ENCODE results near the gene HOXD8. TPM values are rescaled to one million over a fixed set of nuclear protein-coding genes. Genes with fewer than 3 reads are reported as not detected.

HOXD8 gene
- total and polyA plus RNA-seq, 9 donors: 29.2 to 50.6 (median 36.2) TPM

DNA sequence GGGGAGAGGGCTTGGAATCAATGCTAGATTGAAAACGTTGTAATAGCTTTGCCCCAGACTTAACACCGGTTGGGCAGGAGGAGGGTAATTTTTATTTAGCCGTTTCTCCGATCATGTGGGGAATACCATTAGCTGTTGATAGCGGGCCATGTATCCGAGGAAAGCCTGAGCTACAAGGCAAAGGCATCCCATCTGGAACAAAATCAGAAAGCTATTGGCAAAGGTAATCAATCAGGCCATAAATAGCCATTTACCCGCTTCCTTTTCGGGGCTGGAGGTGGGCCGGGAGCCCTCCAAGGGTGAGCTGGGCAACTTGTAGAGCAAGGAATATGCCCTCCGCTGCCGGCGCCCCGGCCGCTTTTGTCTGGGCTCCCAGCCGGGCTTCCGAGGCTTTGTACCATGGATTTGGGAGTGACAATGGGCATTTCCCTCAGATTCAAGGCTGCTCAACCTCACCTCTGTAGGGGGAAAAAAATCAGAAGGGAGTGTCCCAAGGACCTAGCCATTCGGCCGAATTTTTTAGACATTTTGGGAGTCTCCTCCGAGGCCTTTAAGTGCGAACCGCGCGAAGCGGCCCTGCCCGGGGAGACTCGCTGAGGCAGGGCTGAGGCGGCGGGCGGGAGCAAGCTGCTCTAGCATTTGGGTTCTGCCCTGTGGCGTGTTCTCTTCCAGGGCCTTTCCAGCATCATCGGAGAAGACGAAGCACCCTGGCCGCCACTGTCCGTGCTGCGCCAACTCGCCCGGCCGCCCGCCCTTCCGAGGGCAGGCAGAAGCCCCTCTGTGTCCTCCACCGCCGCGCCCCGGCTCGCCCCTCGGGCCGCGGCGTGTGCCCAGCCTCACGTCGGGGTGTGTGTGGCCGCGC lies 8.1 kb upstream of the HOXD8 start:
- DNase-seq: peak in 1 of 5 donors; percentile 33
- Histone ChIP-seq H3K36me3 (no peaks in the 10 kb centered on the region), H3K27me3 (no peaks in the 10 kb centered on the region), H3K9me3 (no peaks in the 10 kb centered on the region), H3K27ac (peak overlapping the region; percentile 87 to 92), H3K4me3 (peak overlapping the region; percentile 76), H3K4me1 (ENCODE audit: insufficient read depth) (no peaks in the 10 kb centered on the region)
- 29 to 45% (median 37%) methylated on average over 53 of the region's 53 CpGs for WGBS, 3 donors
- TF ChIP-seq POLR2A (IDR thresholded peaks at IDR 0.05): no peak
- no peak for TF ChIP-seq EP300 (IDR thresholded peaks at IDR 0.05)
- TF ChIP-seq, protein P1, sequence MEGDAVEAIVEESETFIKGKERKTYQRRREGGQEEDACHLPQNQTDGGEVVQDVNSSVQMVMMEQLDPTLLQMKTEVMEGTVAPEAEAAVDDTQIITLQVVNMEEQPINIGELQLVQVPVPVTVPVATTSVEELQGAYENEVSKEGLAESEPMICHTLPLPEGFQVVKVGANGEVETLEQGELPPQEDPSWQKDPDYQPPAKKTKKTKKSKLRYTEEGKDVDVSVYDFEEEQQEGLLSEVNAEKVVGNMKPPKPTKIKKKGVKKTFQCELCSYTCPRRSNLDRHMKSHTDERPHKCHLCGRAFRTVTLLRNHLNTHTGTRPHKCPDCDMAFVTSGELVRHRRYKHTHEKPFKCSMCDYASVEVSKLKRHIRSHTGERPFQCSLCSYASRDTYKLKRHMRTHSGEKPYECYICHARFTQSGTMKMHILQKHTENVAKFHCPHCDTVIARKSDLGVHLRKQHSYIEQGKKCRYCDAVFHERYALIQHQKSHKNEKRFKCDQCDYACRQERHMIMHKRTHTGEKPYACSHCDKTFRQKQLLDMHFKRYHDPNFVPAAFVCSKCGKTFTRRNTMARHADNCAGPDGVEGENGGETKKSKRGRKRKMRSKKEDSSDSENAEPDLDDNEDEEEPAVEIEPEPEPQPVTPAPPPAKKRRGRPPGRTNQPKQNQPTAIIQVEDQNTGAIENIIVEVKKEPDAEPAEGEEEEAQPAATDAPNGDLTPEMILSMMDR (IDR thresholded peaks at IDR 0.05): no peak
- intact Hi-C loops (cut with DNase I): loop anchor here in 1 of 4 donors (5.0 to 10.0 kb wide), 2 partner anchors 693 to 1091 kb away; partner anchors contain the start of gene HNRNPA3

DNA sequence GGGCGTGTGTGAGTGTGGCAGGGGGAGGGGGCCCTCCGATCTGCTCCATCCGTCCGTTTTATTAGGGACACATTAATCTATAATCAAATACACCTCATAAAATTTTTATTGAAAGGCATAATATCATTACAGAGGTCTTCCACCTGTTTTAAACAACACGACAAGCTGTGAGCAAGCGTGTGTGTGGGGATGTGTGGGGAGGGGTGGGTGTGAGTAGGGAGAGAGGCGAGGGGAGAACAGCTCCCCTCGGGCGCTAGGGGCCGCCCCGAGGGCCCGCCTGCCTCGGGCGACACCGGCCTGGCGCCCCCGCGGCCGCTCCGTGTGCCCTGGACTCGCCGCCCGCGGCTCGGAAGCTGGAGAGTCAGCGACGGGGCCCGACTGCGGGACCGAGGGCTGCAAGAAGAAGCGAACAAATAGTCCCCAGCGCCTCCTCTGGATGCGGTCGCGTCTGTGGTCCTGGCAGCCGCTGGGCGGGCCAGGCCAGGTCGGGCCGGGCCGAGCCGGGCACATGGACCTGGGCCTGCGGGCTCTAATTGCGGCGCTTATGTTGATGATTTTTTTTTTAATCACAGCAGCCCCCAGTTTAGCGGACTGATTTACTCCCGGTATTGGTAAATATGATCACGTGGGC lies 7.3 kb upstream of the HOXD8 start:
- DNase-seq: no peak
- no peaks in the 10 kb centered on the region for H3K27me3 ChIP-seq
- peak overlapping the region; percentile 87 to 92 for H3K27ac ChIP-seq
- 1% methylated on average over 47 of the region's 47 CpGs for WGBS, 3 donors
- TF ChIP-seq EP300 (IDR thresholded peaks at IDR 0.05): no peak
- intact Hi-C loops (cut with DNase I): loop anchor here in 1 of 4 donors (5.0 to 10.0 kb wide), 2 partner anchors 693 to 1090 kb away; partner anchors contain the start of gene HNRNPA3
- H3K4me1 ChIP-seq (ENCODE audit: insufficient read depth): no peaks in the 10 kb centered on the region
- H3K4me3 ChIP-seq: peak overlapping the region; percentile 76
- no peaks in the 10 kb centered on the region for H3K36me3 ChIP-seq
- no peaks in the 10 kb centered on the region for H3K9me3 ChIP-seq

DNA sequence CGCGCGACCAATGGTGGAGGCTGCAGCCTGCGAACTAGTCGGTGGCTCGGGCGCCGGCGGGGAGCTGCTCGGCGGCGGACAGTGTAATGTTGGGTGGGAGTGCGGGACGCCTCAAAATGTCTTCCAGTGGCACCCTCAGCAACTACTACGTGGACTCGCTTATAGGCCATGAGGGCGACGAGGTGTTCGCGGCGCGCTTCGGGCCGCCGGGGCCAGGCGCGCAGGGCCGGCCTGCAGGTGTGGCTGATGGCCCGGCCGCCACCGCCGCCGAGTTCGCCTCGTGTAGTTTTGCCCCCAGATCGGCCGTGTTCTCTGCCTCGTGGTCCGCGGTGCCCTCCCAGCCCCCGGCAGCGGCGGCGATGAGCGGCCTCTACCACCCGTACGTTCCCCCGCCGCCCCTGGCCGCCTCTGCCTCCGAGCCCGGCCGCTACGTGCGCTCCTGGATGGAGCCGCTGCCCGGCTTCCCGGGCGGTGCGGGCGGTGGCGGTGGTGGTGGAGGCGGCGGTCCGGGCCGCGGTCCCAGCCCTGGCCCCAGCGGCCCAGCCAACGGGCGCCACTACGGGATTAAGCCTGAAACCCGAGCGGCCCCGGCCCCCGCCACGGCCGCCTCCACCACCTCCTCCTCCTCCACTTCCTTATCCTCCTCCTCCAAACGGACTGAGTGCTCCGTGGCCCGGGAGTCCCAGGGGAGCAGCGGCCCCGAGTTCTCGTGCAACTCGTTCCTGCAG lies 6.7 kb upstream of the HOXD8 start, which contains the start of gene HOXD9:
Gene HOXD9 (plus strand): TSS at position 37 of the 728 bp plus-strand sequence. CDS start 50 bp downstream, at position 87.
- intact Hi-C loops (cut with DNase I): loop anchor here in 1 of 4 donors (5.0 to 10.0 kb wide), 2 partner anchors 692 to 1089 kb away; partner anchors contain the start of gene HNRNPA3
- no peaks in the 10 kb centered on the region for H3K4me1 ChIP-seq (ENCODE audit: insufficient read depth)
- H3K4me3 ChIP-seq: peak within 1 kb of the TSS; percentile 76
- TF ChIP-seq, protein P1 (IDR thresholded peaks at IDR 0.05): no peak
- TF ChIP-seq POLR2A (IDR thresholded peaks at IDR 0.05): peak; percentile 68
- 0 to 2% (median 0%) methylated on average over 70 to 84 of the region's 84 CpGs for WGBS, 3 donors
- no peaks in the 10 kb centered on the region for H3K9me3 ChIP-seq
- peak within 1 kb of the TSS; percentile 87 to 92 for H3K27ac ChIP-seq
- no peaks in the 10 kb centered on the region for H3K36me3 ChIP-seq
- H3K27me3 ChIP-seq: no peaks in the 10 kb centered on the region
- peak; percentile 82 to 89 (median 87) for DNase-seq

DNA sequence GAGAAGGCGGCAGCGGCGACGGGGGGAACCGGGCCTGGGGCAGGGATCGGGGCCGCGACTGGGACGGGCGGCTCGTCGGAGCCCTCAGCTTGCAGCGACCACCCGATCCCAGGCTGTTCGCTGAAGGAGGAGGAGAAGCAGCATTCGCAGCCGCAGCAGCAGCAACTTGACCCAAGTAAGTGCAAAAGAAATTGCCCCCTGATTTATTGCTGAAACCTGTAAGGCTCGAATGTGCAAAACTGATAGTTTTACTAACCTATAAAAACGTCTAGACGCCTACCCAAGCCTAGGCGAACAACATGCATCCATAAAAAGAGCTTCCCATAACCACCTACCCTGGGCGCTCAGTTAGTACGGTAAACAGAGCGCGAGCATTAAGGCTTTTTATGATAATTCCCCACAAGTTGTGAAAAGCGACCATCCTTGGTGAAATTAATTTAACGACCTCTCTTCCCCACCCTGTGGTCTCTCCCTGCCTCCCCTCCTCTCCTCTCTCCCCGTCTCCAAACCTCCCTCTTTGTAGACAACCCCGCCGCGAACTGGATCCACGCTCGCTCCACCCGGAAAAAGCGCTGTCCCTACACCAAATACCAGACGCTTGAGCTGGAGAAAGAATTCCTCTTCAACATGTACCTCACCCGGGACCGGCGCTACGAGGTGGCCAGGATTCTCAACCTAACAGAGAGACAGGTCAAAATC lies 5.9 kb upstream of the HOXD8 start:
- Histone ChIP-seq H3K27ac (peak overlapping the region; percentile 87 to 92), H3K9me3 (no peaks in the 10 kb centered on the region), H3K27me3 (no peaks in the 10 kb centered on the region), H3K36me3 (no peaks in the 10 kb centered on the region), H3K4me3 (peak overlapping the region; percentile 76), H3K4me1 (ENCODE audit: insufficient read depth) (peaks cover 2% of the 10 kb centered on the region)
- WGBS, 3 donors: 5 to 8% (median 6%) methylated on average over 40 of the region's 40 CpGs
- no peak for DNase-seq
- TF ChIP-seq, protein P1 (IDR thresholded peaks at IDR 0.05): no peak
- no peak for TF ChIP-seq POLR2A (IDR thresholded peaks at IDR 0.05)
- no peak for TF ChIP-seq EP300 (IDR thresholded peaks at IDR 0.05)
- intact Hi-C loops (cut with DNase I): loop anchor here in 1 of 4 donors (5.0 to 10.0 kb wide), 2 partner anchors 691 to 1089 kb away; partner anchors contain the start of gene HNRNPA3

Data from ovary (tissue), 9 donors.